Prostate gland (tissue), 2 donors: ENCODE results near the gene TDRD5.

Experiments used
- CTCF ChIP-seq, 4 experiments: fragments of 200-600 bp in 2 of 4; fragments of 450-650 bp in 2 of 4; sonication (generic) in 2 of 4; IDR thresholded peaks; 1 replicate in 3 of 4; 2 replicates in 1 of 4; pipeline ENCODE4 v1.5.1; 2016 to 2019; ENCODE audit warnings: antibody characterized with exemption in 4 of 4, mild to moderate bottlenecking in 2 of 4, moderate library complexity in 2 of 4
- POLR2A ChIP-seq: fragments of 450-650 bp; IDR thresholded peaks from one replicate; pipeline ENCODE4 v1.6.1; 2016; ENCODE audit warnings: antibody characterized with exemption, mild to moderate bottlenecking
- POLR2AphosphoS5 ChIP-seq: sonication (generic); formaldehyde crosslinking; IDR thresholded peaks from one replicate; pipeline ENCODE4 v1.6.1; 2017; ENCODE audit warnings: antibody characterized with exemption

GRCh38 chr1:179589509-179589908 is 2.1 kb upstream of the TDRD5 start:
- TF ChIP-seq CTCF (IDR thresholded peaks at IDR 0.05) (no peak), POLR2AphosphoS5 (no peak), POLR2A (no peak)
